ENCODE measurements around the gene SLC9A9. TPM values are rescaled to one million over a fixed set of nuclear protein-coding genes. Genes with fewer than 3 reads are reported as not detected.

Gene SLC9A9
- total and polyA plus RNA-seq, 9 of the 15 experiments (the other 6 are each of a cell fraction or from before 2014, with no cell fraction given): 0.03 to 0.13 TPM; not detected in 7

- TF ChIP-seq UBTF (IDR thresholded peaks at IDR 0.05; ENCODE audit: borderline replicate concordance in 1 of 2, low read depth in 2 of 2, low read length in 2 of 2) (peak in 1 of 2 experiments; percentile 80; a peak in 1 of 4 replicates), ZSCAN29 (IDR thresholded peaks at IDR 0.05) (0 out of 2 replicates have a peak, but pooled peaks have one; percentile 9), CBX8 (IDR thresholded peaks at IDR 0.05; ENCODE audit: borderline replicate concordance, extremely low read depth, low read depth, low read length, poor library complexity, severe bottlenecking) (no peak), MCM2 (IDR thresholded peaks at IDR 0.05; ENCODE audit: low read depth) (no peak), NR2F6 (CRISPR knock-in tag; IDR thresholded peaks at IDR 0.05) (no peak), SRF (CRISPR knock-in tag; IDR thresholded peaks at IDR 0.05) (no peak), IFI16 (CRISPR knock-in tag; IDR thresholded peaks at IDR 0.05) (no peak), ZNF3 (CRISPR knock-in tag; IDR thresholded peaks at IDR 0.05) (no peak), MEIS2 (IDR thresholded peaks at IDR 0.05; ENCODE audit: partially characterized antibody) (no peak), TEAD2 (tag; IDR thresholded peaks at IDR 0.05) (peak; percentile 69; the same call in 1 of the 2 replicates), KAT2B (IDR thresholded peaks at IDR 0.05; ENCODE audit: low read depth, low read length) (no peak), ZBTB9 (CRISPR knock-in tag; IDR thresholded peaks at IDR 0.05) (peak; percentile 90), ZNF699 (CRISPR knock-in tag; IDR thresholded peaks at IDR 0.05; ENCODE audit: insufficient replicate concordance) (no peak), ZNF584 (CRISPR knock-in tag; IDR thresholded peaks at IDR 0.05; ENCODE audit: low read depth) (peak; percentile 89; the same call in 1 of the 2 replicates), ZNF311 (CRISPR knock-in tag; IDR thresholded peaks at IDR 0.05) (no peak), SIN3A (IDR thresholded peaks at IDR 0.05; ENCODE audit: borderline replicate concordance in 2 of 2, control insufficient read depth in 1 of 2, low read depth in 2 of 2, low read length in 2 of 2) (no peak), HDAC8 (tag; IDR thresholded peaks at IDR 0.05) (no peak)
- TF ChIP-seq, protein P1, sequence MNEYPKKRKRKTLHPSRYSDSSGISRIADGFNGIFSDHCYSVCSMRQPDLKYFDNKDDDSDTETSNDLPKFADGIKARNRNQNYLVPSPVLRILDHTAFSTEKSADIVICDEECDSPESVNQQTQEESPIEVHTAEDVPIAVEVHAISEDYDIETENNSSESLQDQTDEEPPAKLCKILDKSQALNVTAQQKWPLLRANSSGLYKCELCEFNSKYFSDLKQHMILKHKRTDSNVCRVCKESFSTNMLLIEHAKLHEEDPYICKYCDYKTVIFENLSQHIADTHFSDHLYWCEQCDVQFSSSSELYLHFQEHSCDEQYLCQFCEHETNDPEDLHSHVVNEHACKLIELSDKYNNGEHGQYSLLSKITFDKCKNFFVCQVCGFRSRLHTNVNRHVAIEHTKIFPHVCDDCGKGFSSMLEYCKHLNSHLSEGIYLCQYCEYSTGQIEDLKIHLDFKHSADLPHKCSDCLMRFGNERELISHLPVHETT (CRISPR knock-in tag; conservative IDR thresholded peaks at IDR 0.05 in 1 of 2, IDR thresholded peaks at IDR 0.05 in 1 of 2): peak in 1 of 2 experiments; percentile 59; a peak in 1 of 4 replicates
Measured at GRCh38 chr3:143307613-143308183, 540.6 kb downstream of the SLC9A9 start (continued).
